ENCODE data around the gene G6PC3. TPM values are rescaled to one million over a fixed set of nuclear protein-coding genes. Genes with fewer than 3 reads are reported as not detected.
A peak's percentile ranks its signal among the peaks of the same experiment; 100 is the strongest.
"Not testable (repeated sequence)": the region's sequence is repeated elsewhere in the genome, so short reads cannot be mapped to it uniquely, and the experiment has no call there.

Gene G6PC3
- total and polyA plus RNA-seq, 5 donors from 2014 or later, result 10.7 to 21.5 (median 15.6) TPM

DNA sequence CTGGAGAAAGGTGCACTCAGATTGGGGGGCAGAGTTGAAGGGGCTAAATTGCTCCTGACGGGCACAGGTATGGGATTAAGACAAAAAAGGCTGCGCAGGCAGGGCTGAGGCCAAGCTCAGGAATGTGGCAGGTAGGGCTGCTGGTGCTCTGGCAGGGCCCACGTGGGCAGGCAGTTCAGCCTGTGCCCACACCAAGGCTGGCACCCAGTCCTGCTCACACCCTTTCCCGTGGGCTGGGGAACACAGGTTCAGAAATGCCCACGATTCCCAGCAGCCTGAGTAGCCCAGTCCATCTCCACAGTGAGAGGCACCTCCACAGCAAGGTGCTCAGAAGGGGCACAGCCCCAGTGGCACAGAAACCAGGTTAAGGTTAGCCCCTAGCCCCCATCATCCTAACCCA, 48.5 kb downstream of the G6PC3 start:
- no peak overlapping the region for H3K4me3 ChIP-seq (ENCODE audit: low read depth, low read length)
- H3K36me3 ChIP-seq (ENCODE audit: control insufficient read depth, insufficient read depth, low read length), result peaks cover 5% of the 10 kb centered on the region
- H3K27ac ChIP-seq (ENCODE audit: insufficient read depth, low read length, poor library complexity, severe bottlenecking), result no peak overlapping the region
- Mint-ChIP-seq H3K4me1 (peaks cover under 1 to 63% (median 34%) of the 10 kb centered on the region in 4 donors), H3K27me3 (peaks cover 12% of the 10 kb centered on the region), H3K36me3 (peaks cover 15% of the 10 kb centered on the region), H3K9me3 (peaks cover 0 to 1% (median 0%) of the 10 kb centered on the region in 7 donors), H3K4me3 (peak overlapping the region in 1 of 4 donors; percentile 99), H3K27ac (no peak overlapping the region)
- no peaks in the 10 kb centered on the region for H3K9me3 ChIP-seq (ENCODE audit: control insufficient read depth in 2 of 2, low read length in 2 of 2)
- peaks cover 27% of the 10 kb centered on the region for H3K4me1 ChIP-seq (ENCODE audit: control insufficient read depth, insufficient read depth, low read length, poor library complexity, severe bottlenecking)
- no peaks in the 10 kb centered on the region for H3K27me3 ChIP-seq (ENCODE audit: control insufficient read depth, insufficient read depth, low read length)
- ATAC-seq (ENCODE audit: low read depth in 2 of 2) (no peak), DNase-seq (no peak)

DNA sequence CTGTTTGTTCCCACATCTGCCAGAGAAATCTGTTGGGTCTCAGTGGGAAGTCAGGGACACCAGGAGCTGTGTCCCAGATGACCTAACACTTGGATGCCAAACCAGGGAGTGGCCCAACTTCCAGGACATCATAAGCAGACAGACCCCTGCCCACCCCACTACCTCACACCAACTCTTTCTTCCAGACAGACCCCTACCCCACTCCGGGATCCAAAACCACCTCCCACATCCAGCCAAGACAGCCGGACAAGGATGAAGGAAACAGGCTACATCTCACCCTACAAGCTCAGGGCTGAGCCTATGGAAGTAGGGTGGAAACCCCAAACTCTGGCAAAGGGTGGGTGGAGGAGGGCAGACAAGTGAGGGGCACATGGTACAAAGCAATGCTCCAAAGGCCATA, 49.3 kb downstream of the G6PC3 start:
- Mint-ChIP-seq H3K36me3 (peaks cover 15% of the 10 kb centered on the region), H3K27ac (no peak overlapping the region), H3K4me1 (peaks cover 4 to 62% (median 37%) of the 10 kb centered on the region in 4 donors)

DNA sequence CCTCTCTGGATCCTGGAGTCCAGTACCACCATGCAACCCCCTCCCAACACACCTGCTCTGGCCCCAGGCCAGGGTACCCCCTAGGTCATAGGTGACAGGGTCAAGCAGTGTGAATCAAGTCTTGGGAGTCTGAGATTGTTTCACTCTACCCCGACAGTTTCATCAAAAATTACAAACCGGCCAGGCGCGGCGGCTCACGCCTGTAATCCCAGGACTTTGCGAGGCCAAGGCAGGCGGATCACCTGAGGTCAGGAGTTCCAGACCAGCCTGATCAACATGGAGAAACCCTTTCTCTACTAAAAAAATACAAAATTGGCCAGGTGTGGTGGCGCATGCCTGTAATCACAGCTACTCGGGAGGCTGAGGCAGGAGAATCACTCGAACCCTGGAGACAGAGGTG, 49.7 kb downstream of the G6PC3 start:
- Mint-ChIP-seq H3K27me3 (peaks cover 12% of the 10 kb centered on the region), H3K4me1 (peaks cover 4 to 62% (median 37%) of the 10 kb centered on the region in 4 donors), H3K27ac (peak overlapping the region in 1 of 3 donors; percentile 32), H3K36me3 (peaks cover 15% of the 10 kb centered on the region), H3K4me3 (peak overlapping the region in 3 of 4 donors; percentile 32 to 99 (median 38))
- H3K9me3 Mint-ChIP-seq; ATAC-seq (ENCODE audit: low read depth in 2 of 2); H3K36me3 ChIP-seq (ENCODE audit: control insufficient read depth, insufficient read depth, low read length); H3K27ac ChIP-seq (ENCODE audit: insufficient read depth, low read length, poor library complexity, severe bottlenecking); DNase-seq; H3K27me3 ChIP-seq (ENCODE audit: control insufficient read depth, insufficient read depth, low read length); H3K9me3 ChIP-seq (ENCODE audit: control insufficient read depth in 2 of 2, low read length in 2 of 2); H3K4me3 ChIP-seq (ENCODE audit: low read depth, low read length): not testable (repeated sequence)
- peaks cover 29% of the 10 kb centered on the region for H3K4me1 ChIP-seq (ENCODE audit: control insufficient read depth, insufficient read depth, low read length, poor library complexity, severe bottlenecking)

More for the DNA sequence above, 49.3 kb downstream of the G6PC3 start:
- H3K27me3 Mint-ChIP-seq, result peaks cover 12% of the 10 kb centered on the region
- no peak for DNase-seq
- peaks cover 0 to 1% (median 0%) of the 10 kb centered on the region in 7 donors for H3K9me3 Mint-ChIP-seq
- Histone ChIP-seq H3K36me3 (ENCODE audit: control insufficient read depth, insufficient read depth, low read length) (peaks cover 4% of the 10 kb centered on the region), H3K4me3 (ENCODE audit: low read depth, low read length) (no peak overlapping the region), H3K27me3 (ENCODE audit: control insufficient read depth, insufficient read depth, low read length) (no peaks in the 10 kb centered on the region), H3K27ac (ENCODE audit: insufficient read depth, low read length, poor library complexity, severe bottlenecking) (no peak overlapping the region), H3K4me1 (ENCODE audit: control insufficient read depth, insufficient read depth, low read length, poor library complexity, severe bottlenecking) (peaks cover 29% of the 10 kb centered on the region), H3K9me3 (ENCODE audit: control insufficient read depth in 2 of 2, low read length in 2 of 2) (no peaks in the 10 kb centered on the region)
- peak overlapping the region in 3 of 4 donors; percentile 26 to 99 (median 71) for H3K4me3 Mint-ChIP-seq
- ATAC-seq (ENCODE audit: low read depth in 2 of 2), result no peak

DNA sequence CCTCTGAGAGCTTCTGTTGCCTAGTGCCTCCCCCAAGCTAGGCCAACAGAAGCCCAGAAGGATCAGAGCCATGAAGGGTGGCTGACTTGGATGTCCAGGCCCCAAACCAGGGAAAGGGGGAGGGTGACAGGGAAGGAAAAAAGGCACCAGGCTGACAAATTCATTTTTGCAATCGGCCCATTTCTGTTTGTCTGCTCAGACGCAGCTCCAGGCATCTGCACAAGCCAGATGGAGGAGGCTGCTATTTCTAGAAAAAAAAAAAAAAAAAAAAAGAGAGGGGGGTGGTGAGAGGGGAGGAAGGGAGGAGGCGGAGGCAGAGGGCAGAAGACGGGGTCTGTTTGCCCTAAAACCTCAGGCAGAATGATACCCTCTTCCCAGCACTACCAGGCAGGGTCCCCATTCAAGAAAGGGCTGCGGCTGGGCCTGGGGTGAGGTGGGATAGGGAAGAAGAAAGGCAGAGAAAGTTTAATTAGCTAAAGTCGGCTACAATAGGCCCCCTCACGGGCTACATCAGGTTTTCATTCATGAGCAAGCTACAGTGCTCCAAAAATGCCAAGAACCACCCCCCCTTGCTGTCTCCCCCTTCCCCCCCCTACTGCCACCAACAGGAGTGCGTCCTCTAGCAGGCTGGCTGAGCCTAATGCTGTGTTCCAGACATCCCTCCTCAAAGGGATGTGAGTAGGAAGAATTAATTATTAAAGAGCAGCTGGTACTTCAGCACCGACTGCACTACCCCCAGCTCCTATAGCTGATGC, 50.5 kb downstream of the G6PC3 start:
- Histone ChIP-seq H3K27me3 (ENCODE audit: control insufficient read depth, insufficient read depth, low read length) (no peaks in the 10 kb centered on the region), H3K36me3 (ENCODE audit: control insufficient read depth, insufficient read depth, low read length) (no peaks in the 10 kb centered on the region), H3K9me3 (ENCODE audit: control insufficient read depth in 2 of 2, low read length in 2 of 2) (no peaks in the 10 kb centered on the region), H3K27ac (ENCODE audit: insufficient read depth, low read length, poor library complexity, severe bottlenecking) (no peak overlapping the region), H3K4me3 (ENCODE audit: low read depth, low read length) (no peak overlapping the region), H3K4me1 (ENCODE audit: control insufficient read depth, insufficient read depth, low read length, poor library complexity, severe bottlenecking) (peaks cover 29% of the 10 kb centered on the region)
- DNase-seq, result no peak
- peaks cover 12% of the 10 kb centered on the region for H3K27me3 Mint-ChIP-seq
- H3K4me1 Mint-ChIP-seq, result peaks cover 4 to 58% (median 37%) of the 10 kb centered on the region in 4 donors
- peaks cover 0 to 1% (median 0%) of the 10 kb centered on the region in 7 donors for H3K9me3 Mint-ChIP-seq
- H3K4me3 Mint-ChIP-seq, result peak overlapping the region in 3 of 4 donors; percentile 91 to 99 (median 92)
- H3K36me3 Mint-ChIP-seq, result peaks cover 15% of the 10 kb centered on the region
- no peak for ATAC-seq (ENCODE audit: low read depth in 2 of 2)
- no peak overlapping the region for H3K27ac Mint-ChIP-seq

DNA sequence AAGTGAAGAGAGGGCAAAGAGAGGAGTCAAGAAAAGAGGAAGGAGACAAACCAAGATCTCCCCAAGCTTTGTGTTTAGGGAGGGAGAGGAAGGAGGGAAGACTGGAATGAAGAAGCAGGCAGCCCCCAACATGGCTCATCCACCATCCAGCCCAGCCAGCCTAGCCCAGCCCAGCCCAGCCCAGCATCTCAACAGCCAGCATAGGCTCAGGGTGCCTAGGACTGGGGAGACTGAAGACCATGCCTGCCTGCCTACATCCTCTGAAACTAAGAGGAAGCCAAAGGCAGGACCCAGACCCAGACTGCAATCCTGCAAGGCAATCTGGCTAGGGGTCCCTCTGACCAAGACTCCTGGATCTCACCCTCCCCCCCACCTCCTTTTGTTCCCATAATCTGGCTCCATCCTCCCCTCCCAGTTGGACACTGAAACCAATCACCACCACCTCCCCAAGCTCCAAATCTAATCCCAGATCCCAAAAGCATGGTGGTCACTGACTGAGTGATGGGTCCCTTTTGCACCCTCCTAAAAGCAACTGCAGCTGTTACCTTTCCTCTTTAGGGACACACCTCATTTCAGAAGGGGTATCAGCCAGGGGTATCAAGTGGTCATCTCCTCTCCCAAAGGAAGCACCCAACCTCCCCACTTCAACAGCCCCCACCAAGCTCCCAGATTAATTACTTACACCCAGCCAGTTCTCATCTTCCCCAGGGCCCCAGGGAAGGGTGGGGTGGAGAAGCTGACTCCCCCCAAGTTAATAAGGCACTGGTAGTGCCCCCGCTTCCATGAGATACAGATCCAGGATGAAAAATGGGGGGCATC, 51.7 kb downstream of the G6PC3 start:
- Mint-ChIP-seq H3K9me3 (peaks cover 0 to 1% (median 0%) of the 10 kb centered on the region in 7 donors), H3K27ac (peak overlapping the region; percentile 84 to 89 (median 86)), H3K4me3 (peak overlapping the region; percentile 91 to 99 (median 94)), H3K36me3 (peaks cover 6% of the 10 kb centered on the region), H3K4me1 (peaks cover 4 to 49% (median 30%) of the 10 kb centered on the region in 4 donors), H3K27me3 (peaks cover 12% of the 10 kb centered on the region)
- no peak for ATAC-seq (ENCODE audit: low read depth in 2 of 2)
- Histone ChIP-seq H3K27me3 (ENCODE audit: control insufficient read depth, insufficient read depth, low read length) (no peaks in the 10 kb centered on the region), H3K9me3 (ENCODE audit: control insufficient read depth in 2 of 2, low read length in 2 of 2) (no peaks in the 10 kb centered on the region), H3K4me1 (ENCODE audit: control insufficient read depth, insufficient read depth, low read length, poor library complexity, severe bottlenecking) (peaks cover 29% of the 10 kb centered on the region), H3K36me3 (ENCODE audit: control insufficient read depth, insufficient read depth, low read length) (no peaks in the 10 kb centered on the region), H3K4me3 (ENCODE audit: low read depth, low read length) (peak overlapping the region; percentile 77), H3K27ac (ENCODE audit: insufficient read depth, low read length, poor library complexity, severe bottlenecking) (no peak overlapping the region)
- no peak for DNase-seq

DNA sequence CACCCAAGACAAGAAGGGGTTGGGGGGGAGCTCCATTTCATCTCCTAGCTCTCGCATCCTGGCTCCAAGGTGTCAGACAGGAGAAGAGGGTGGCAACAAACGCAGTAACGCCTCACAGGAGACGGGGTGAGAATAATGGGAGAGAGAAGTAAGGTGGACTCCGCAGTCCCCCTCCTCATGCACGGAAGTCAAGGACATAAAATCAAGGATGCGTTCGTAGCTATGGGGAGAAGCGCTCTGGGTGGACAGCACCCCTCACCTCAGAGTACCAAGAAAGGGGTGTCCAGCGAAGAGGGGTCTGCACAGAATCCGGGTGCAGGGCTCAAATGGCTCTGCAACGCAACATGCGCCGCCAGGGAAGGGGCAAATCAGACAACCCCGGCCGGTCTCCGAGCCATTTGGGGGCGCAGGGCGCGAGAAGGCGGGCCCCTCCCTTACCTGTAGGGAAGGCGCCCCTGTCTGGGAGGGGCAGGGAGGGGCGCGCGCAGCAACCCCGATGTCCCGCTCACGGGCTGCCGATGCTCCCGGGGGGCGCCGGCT, 52.4 kb downstream of the G6PC3 start:
- no peaks in the 10 kb centered on the region for H3K27me3 ChIP-seq (ENCODE audit: control insufficient read depth, insufficient read depth, low read length)
- DNase-seq (peak in 2 of 3 donors; percentile 15 to 28), ATAC-seq (ENCODE audit: low read depth in 2 of 2) (peak in 1 of 2 donors; percentile 3)
- H3K9me3 ChIP-seq (ENCODE audit: control insufficient read depth in 2 of 2, low read length in 2 of 2), result no peaks in the 10 kb centered on the region
- peaks cover 29% of the 10 kb centered on the region for H3K4me1 ChIP-seq (ENCODE audit: control insufficient read depth, insufficient read depth, low read length, poor library complexity, severe bottlenecking)
- H3K9me3 Mint-ChIP-seq, result peaks cover 0 to 1% (median 0%) of the 10 kb centered on the region in 7 donors
- peak overlapping the region; percentile 91 to 99 (median 94) for H3K4me3 Mint-ChIP-seq
- peaks cover 6% of the 10 kb centered on the region for H3K36me3 Mint-ChIP-seq
- H3K4me3 ChIP-seq (ENCODE audit: low read depth, low read length), result peak overlapping the region; percentile 77
- H3K27me3 Mint-ChIP-seq, result peaks cover 12% of the 10 kb centered on the region
- no peaks in the 10 kb centered on the region for H3K36me3 ChIP-seq (ENCODE audit: control insufficient read depth, insufficient read depth, low read length)
- H3K27ac ChIP-seq (ENCODE audit: insufficient read depth, low read length, poor library complexity, severe bottlenecking), result peak overlapping the region; percentile 65
- H3K27ac Mint-ChIP-seq, result peak overlapping the region; percentile 84 to 89 (median 86)
- H3K4me1 Mint-ChIP-seq, result peaks cover 4 to 47% (median 30%) of the 10 kb centered on the region in 4 donors

DNA sequence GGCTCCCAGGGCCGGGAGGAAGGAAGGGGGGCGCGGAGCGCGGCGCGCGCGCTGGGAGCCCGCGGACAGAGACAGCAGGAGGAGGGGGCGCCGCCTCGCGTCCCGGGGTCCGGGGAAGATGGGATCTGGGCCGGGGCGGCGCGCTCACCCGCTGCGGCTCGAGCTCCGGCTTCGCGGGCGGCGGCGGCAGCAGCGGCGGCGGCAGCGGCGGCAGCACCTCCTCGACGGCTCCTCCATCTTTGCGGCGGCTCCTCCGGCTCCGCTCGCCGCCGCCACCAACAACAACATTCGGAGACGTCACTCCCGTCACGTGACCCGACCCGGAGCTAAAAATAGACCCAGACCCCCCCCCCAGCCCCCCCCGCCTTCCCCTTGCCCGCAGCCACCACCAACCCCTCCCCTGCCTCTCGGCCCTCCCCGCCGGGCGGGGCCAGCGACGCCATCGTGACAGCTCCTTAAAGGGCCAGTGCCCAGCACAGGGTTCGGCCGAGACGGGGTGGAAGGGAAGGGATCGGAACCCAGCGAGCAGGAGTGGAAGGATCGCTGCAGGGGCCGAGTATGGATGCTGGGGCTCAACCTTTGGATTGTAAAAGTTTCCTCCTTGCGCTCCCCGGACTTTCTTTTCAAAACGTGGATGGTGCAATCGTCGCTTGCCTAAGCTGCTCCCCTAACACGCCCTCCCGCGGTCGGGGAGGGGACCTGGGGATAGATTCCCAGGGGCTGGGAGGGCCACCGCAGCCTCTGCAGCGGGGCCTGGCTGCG, 53.0 kb downstream of the G6PC3 start, which contains the start of gene HDAC5:
Gene HDAC5, minus strand, starts transcription at position 286 of the 762 bp plus-strand sequence. CDS start 6,126 bp downstream, outside the sequence.
- no peaks in the 10 kb centered on the region for H3K9me3 ChIP-seq (ENCODE audit: control insufficient read depth in 2 of 2, low read length in 2 of 2)
- Mint-ChIP-seq H3K27me3 (peaks cover 12% of the 10 kb centered on the region), H3K4me1 (peaks cover 4 to 43% (median 25%) of the 10 kb centered on the region in 4 donors), H3K27ac (peak within 1 kb of the TSS; percentile 89 to 97 (median 95)), H3K9me3 (peaks cover 0 to 1% (median 0%) of the 10 kb centered on the region in 7 donors), H3K36me3 (peaks cover 4% of the 10 kb centered on the region), H3K4me3 (peak within 1 kb of the TSS; percentile 93 to 99 (median 96))
- H3K27me3 ChIP-seq (ENCODE audit: control insufficient read depth, insufficient read depth, low read length), result no peaks in the 10 kb centered on the region
- peaks cover 29% of the 10 kb centered on the region for H3K4me1 ChIP-seq (ENCODE audit: control insufficient read depth, insufficient read depth, low read length, poor library complexity, severe bottlenecking)
- no peaks in the 10 kb centered on the region for H3K36me3 ChIP-seq (ENCODE audit: control insufficient read depth, insufficient read depth, low read length)
- peak within 1 kb of the TSS; percentile 86 for H3K4me3 ChIP-seq (ENCODE audit: low read depth, low read length)
- DNase-seq (peak; percentile 93 to 95 (median 94)), ATAC-seq (ENCODE audit: low read depth in 2 of 2) (peak; percentile 94 to 97)
- H3K27ac ChIP-seq (ENCODE audit: insufficient read depth, low read length, poor library complexity, severe bottlenecking), result peak within 1 kb of the TSS; percentile 77

Data from CD4-positive, CD25-positive, alpha-beta regulatory T cell (primary cell).